Cortex of kidney (tissue), 1 donor: ENCODE results near the gene C10orf62.

Source experiments
- DNase-seq: peaks from one replicate; lab custom pipeline; 2025; lab: John Stamatoyannopoulos, UW

The C10orf62 gene

GRCh38 chr10:97585439-97585811, 4.1 kb upstream of the C10orf62 start:
- no peak for DNase-seq

GRCh38 chr10:97587183-97587582, 2.3 kb upstream of the C10orf62 start:
- no peak for DNase-seq

GRCh38 chr10:97590082-97590747, 694 bp downstream of the C10orf62 start:
- DNase-seq = no peak

- DNase-seq = no peak
These were observed 1.4 kb downstream of the C10orf62 start for GRCh38 chr10:97590748-97591495.

GRCh38 chr10:97593421-97593820, 3.9 kb downstream of the C10orf62 start:
- no peak for DNase-seq

GRCh38 chr10:97596101-97597082, 6.9 kb downstream of the C10orf62 start:
- no peak for DNase-seq

- DNase-seq = no peak
These were observed 8.3 kb downstream of the C10orf62 start for GRCh38 chr10:97597778-97598177.

GRCh38 chr10:97598407-97599271, 9.1 kb downstream of the C10orf62 start:
- DNase-seq = no peak

- no peak for DNase-seq
These were observed 9.7 kb downstream of the C10orf62 start for GRCh38 chr10:97599272-97599619.

- DNase-seq = no peak
These were observed 11.1 kb downstream of the C10orf62 start for GRCh38 chr10:97600616-97601015.

- DNase-seq = no peak
These were observed 12.0 kb downstream of the C10orf62 start for GRCh38 chr10:97601268-97602215.

- DNase-seq = no peak
These were observed 17.6 kb downstream of the C10orf62 start for GRCh38 chr10:97607095-97607636.

- DNase-seq = no peak
These were observed 19.6 kb downstream of the C10orf62 start for GRCh38 chr10:97608991-97609561.

GRCh38 chr10:97611473-97611872, 22.0 kb downstream of the C10orf62 start:
- DNase-seq = no peak

- no peak for DNase-seq
These were observed 22.9 kb downstream of the C10orf62 start for GRCh38 chr10:97612386-97612785.

GRCh38 chr10:97618285-97618684, 28.8 kb downstream of the C10orf62 start:
- DNase-seq = no peak

- no peak for DNase-seq
These were observed 29.2 kb downstream of the C10orf62 start for GRCh38 chr10:97618733-97619132.

GRCh38 chr10:97623277-97623676, 33.8 kb downstream of the C10orf62 start:
- DNase-seq = no peak

GRCh38 chr10:97627731-97628130, 38.2 kb downstream of the C10orf62 start:
- no peak for DNase-seq

- DNase-seq = no peak
These were observed 38.7 kb downstream of the C10orf62 start for GRCh38 chr10:97628228-97628627.
